Common myeloid progenitor, CD34-positive (primary cell): Measurements from ENCODE around the gene NDRG2.

ENCODE experiments used
- CTCF ChIA-PET: fragments of 350-600 bp; sonication (Branson Sonifier 250); formaldehyde crosslinking; loops from one replicate; lab custom pipeline; 2021; ENCODE audit warnings: antibody characterized with exemption; lab: Charles Lee
- POLR2A ChIA-PET: fragments of 350-600 bp; sonication (Branson Sonifier 250); formaldehyde crosslinking; loops from one replicate; lab custom pipeline; 2021; ENCODE audit warnings: antibody characterized with exemption; lab: Charles Lee
- DNase-seq, 3 donors: peaks; one replicate each; pipeline versions ENCODE4 v3.0.0 to v3.0.0-alpha.2; 2013
- H3K27ac ChIP-seq, 2 experiments: 1 replicate in 1 of 2; 2 replicates in 1 of 2; pipeline ENCODE4 v1.7.0; 2013; ENCODE audit warnings: inconsistent platforms in 2 of 2, low read length in 2 of 2, mild to moderate bottlenecking in 2 of 2, low read depth in 1 of 2, moderate library complexity in 1 of 2; ENCODE audit not compliant: severe bottlenecking in 2 of 2, insufficient read depth in 1 of 2, poor library complexity in 1 of 2
- H3K27me3 ChIP-seq, 5 experiments: replicated peaks in 2 of 5; 1 replicate in 3 of 5; 2 replicates in 2 of 5; pipeline versions ENCODE4 v1.6.1 to v1.7.0; 2013; ENCODE audit warnings: low read length in 4 of 5, mild to moderate bottlenecking in 2 of 5, moderate library complexity in 2 of 5, inconsistent platforms in 1 of 5; ENCODE audit not compliant: insufficient read depth in 5 of 5, control insufficient read depth in 4 of 5
- H3K36me3 ChIP-seq, 4 experiments: 1 replicate in 2 of 4; 2 replicates in 2 of 4; pipeline versions ENCODE4 v1.6.1 to v1.7.0; 2013; ENCODE audit warnings: low read length in 3 of 4, control low read depth in 1 of 4, mild to moderate bottlenecking in 1 of 4; ENCODE audit not compliant: control insufficient read depth in 4 of 4, insufficient read depth in 4 of 4
- H3K4me1 ChIP-seq, 4 experiments: 1 replicate in 3 of 4; 2 replicates in 1 of 4; pipeline versions ENCODE4 v1.6.1 to v1.7.1; 2013; ENCODE audit warnings: low read length in 3 of 4, mild to moderate bottlenecking in 3 of 4, control low read depth in 1 of 4, inconsistent platforms in 1 of 4, moderate library complexity in 1 of 4; ENCODE audit not compliant: control insufficient read depth in 4 of 4, insufficient read depth in 4 of 4; ENCODE audit errors: control extremely low read depth in 1 of 4
- H3K4me3 ChIP-seq, 7 experiments: 1 replicate in 4 of 7; 2 replicates in 3 of 7; pipeline versions ENCODE4 v1.5.1 to v1.7.0; 2013; ENCODE audit warnings: mild to moderate bottlenecking in 7 of 7, low read length in 6 of 7, moderate library complexity in 6 of 7, inconsistent platforms in 2 of 7, low read depth in 2 of 7, control low read depth in 1 of 7; ENCODE audit not compliant: insufficient read depth in 4 of 7, control insufficient read depth in 1 of 7; ENCODE audit errors: extremely low read depth in 1 of 7
- H3K9me3 ChIP-seq, 5 experiments: 1 replicate in 4 of 5; 2 replicates in 1 of 5; pipeline versions ENCODE4 v1.6.1 to v1.7.1; 2013; ENCODE audit warnings: low read length in 4 of 5, mild to moderate bottlenecking in 2 of 5, inconsistent platforms in 1 of 5, low read depth in 1 of 5, moderate library complexity in 1 of 5; ENCODE audit not compliant: control insufficient read depth in 4 of 5, insufficient read depth in 2 of 5; ENCODE audit errors: control extremely low read depth in 1 of 5
- WGBS: methylation state at CpG from one replicate; pipeline ENCODE4 v1.1.5; 2013; ENCODE audit not compliant: insufficient coverage; 5-methylcytosine and 5-hydroxymethylcytosine counted together

The NDRG2 gene

GRCh38 chr14:21026988-21027315, 2.1 kb upstream of the NDRG2 start:
- Histone ChIP-seq H3K36me3 (no peaks in the 10 kb centered on the region), H3K9me3 (no peaks in the 10 kb centered on the region), H3K4me1 (peaks cover 3 to 26% (median 12%) of the 10 kb centered on the region in 4 experiments), H3K4me3 (no peak overlapping the region), H3K27me3 (peaks cover 0 to 21% (median 6%) of the 10 kb centered on the region in 5 experiments), H3K27ac (no peak overlapping the region)
- POLR2A ChIA-PET: interaction anchor here (1.6 kb wide), 1 partner anchor 17 kb away, joined by 3 read pairs; no protein-coding TSS in a partner anchor
- CTCF ChIA-PET: interaction anchor here (1.0 to 5.5 kb wide), 5 partner anchors 10 to 168 kb away, joined by 3 to 63 read pairs (median 3); no protein-coding TSS in a partner anchor
- DNase-seq: no peak
- 73% methylated on average over 3 of the region's 3 CpGs for WGBS

DNA sequence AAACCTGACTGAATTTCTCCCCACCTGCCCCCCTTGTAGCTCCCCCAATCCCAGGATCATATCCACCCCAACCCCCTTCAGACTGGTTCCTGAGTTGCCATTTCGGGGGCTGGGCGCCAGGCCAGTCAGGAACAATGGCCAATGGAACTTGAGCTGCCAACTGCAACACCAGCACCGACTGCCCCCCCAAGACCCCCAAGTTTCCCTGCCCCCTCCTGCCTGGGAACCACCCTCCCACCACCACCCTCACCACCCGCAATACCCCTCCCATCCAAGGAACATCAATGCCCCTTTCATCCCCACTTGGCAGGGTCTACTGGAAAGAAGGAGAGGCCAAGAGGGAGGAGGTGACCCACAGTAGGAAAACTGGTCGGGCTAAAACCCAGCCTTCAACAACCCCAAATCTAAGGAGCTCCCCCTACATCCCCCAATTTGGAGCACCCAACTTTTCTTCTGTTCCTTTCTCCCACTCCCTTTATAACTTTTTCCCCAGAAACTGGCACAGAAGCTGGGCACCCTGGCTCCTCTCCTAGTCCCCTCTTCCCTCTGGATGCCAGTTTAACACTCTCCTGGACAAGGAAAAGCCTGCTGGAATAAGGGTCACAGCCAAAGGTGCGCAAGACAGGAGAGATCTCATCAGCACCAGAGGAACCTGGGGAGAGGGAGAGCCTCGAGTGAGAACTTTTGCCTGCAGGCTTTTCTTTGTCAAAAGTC, 1.6 kb upstream of the NDRG2 start:
- ChIA-PET CTCF (interaction anchor here (1.0 to 5.5 kb wide), 5 partner anchors 10 to 167 kb away, joined by 3 to 63 read pairs (median 3); no protein-coding TSS in a partner anchor), POLR2A (interaction anchor here (1.6 kb wide), 1 partner anchor 18 kb away, joined by 3 read pairs; no protein-coding TSS in a partner anchor)
- no peaks in the 10 kb centered on the region for H3K9me3 ChIP-seq
- H3K4me1 ChIP-seq: peaks cover 3 to 26% (median 12%) of the 10 kb centered on the region in 4 experiments
- 63% methylated on average over 2 of the region's 7 CpGs for WGBS
- peaks cover 0 to 18% (median 6%) of the 10 kb centered on the region in 5 experiments for H3K27me3 ChIP-seq
- no peak for DNase-seq
- H3K36me3 ChIP-seq: peaks cover 0 to 2% (median 0%) of the 10 kb centered on the region in 4 experiments
- H3K4me3 ChIP-seq: peak overlapping the region in 1 of 7 experiments; percentile 89
- no peak overlapping the region for H3K27ac ChIP-seq

GRCh38 chr14:21025371-21026273, 761 bp upstream of the NDRG2 start:
- ChIA-PET CTCF (interaction anchor here (1.0 to 5.5 kb wide), 5 partner anchors 9 to 167 kb away, joined by 3 to 63 read pairs (median 3); no protein-coding TSS in a partner anchor), POLR2A (interaction anchor here (1.6 kb wide), 1 partner anchor 19 kb away, joined by 3 read pairs; no protein-coding TSS in a partner anchor)
- 5% methylated on average over 34 of the region's 58 CpGs for WGBS
- DNase-seq: peak in 2 of 3 donors; percentile 25 to 64
- peak overlapping the region; percentile 42 to 89 (median 62) for H3K4me3 ChIP-seq
- peaks cover 0 to 23% (median 6%) of the 10 kb centered on the region in 5 experiments for H3K27me3 ChIP-seq
- peak overlapping the region in 1 of 2 experiments; percentile 40 for H3K27ac ChIP-seq
- H3K4me1 ChIP-seq: peaks cover 3 to 26% (median 12%) of the 10 kb centered on the region in 4 experiments
- H3K36me3 ChIP-seq: peaks cover 0 to 2% (median 0%) of the 10 kb centered on the region in 4 experiments
- H3K9me3 ChIP-seq: no peaks in the 10 kb centered on the region

- Histone ChIP-seq H3K4me3 (peak overlapping the region; percentile 51 to 89 (median 60)), H3K27me3 (peaks cover 0 to 23% (median 6%) of the 10 kb centered on the region in 5 experiments), H3K9me3 (no peaks in the 10 kb centered on the region), H3K4me1 (peaks cover 3 to 26% (median 15%) of the 10 kb centered on the region in 4 experiments), H3K36me3 (peaks cover 0 to 11% (median 1%) of the 10 kb centered on the region in 4 experiments), H3K27ac (peak overlapping the region in 1 of 2 experiments; percentile 49)
- peak in 1 of 3 donors; percentile 10 for DNase-seq
- POLR2A ChIA-PET: no interaction called here
- CTCF ChIA-PET: interaction anchor here (0.6 to 16.8 kb wide), 7 partner anchors 9 to 81 kb away, joined by 3 to 345 read pairs (median 6); partner anchors contain the start of gene RNASE7
- 27% methylated on average over 9 of the region's 17 CpGs for WGBS
Measured at GRCh38 chr14:21023817-21024584, 860 bp downstream of the NDRG2 start.

- Histone ChIP-seq H3K27me3 (peaks cover 0 to 23% (median 6%) of the 10 kb centered on the region in 5 experiments), H3K27ac (no peak overlapping the region), H3K9me3 (no peaks in the 10 kb centered on the region), H3K36me3 (peaks cover 0 to 15% (median 1%) of the 10 kb centered on the region in 4 experiments), H3K4me3 (no peak overlapping the region), H3K4me1 (peaks cover 3 to 26% (median 15%) of the 10 kb centered on the region in 4 experiments)
- POLR2A ChIA-PET: no interaction called here
- DNase-seq: no peak
- WGBS: no CpG with 5 or more reads among the region's 7 CpGs
- CTCF ChIA-PET: interaction anchor here (0.6 to 16.8 kb wide), 6 partner anchors 8 to 82 kb away, joined by 3 to 345 read pairs (median 5); partner anchors contain the start of gene RNASE7
Measured at GRCh38 chr14:21023174-21023573, 1.7 kb downstream of the NDRG2 start.

DNA sequence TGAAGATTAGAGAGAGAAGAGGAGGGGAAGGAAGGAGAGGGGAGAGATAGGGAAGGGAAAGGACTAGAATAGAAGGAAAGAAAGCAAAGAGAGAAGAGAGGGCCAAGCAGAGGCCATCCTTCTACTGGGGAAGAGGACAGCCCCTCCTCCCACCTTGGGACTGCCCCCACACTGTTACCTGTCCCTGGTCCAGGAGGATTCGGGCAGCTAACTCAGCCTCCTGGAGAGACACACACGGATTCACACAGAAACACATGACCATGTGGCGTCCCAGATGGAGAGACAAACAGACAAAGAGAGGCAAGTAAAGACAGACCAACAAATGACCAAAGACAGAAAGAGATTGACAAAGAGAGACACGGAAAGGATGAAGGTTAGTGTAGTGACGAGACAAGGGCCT, 2.2 kb downstream of the NDRG2 start:
- H3K4me1 ChIP-seq: peaks cover 3 to 26% (median 15%) of the 10 kb centered on the region in 4 experiments
- no peak for DNase-seq
- ChIA-PET POLR2A (no interaction called here), CTCF (interaction anchor here (0.6 to 16.8 kb wide), 6 partner anchors 8 to 82 kb away, joined by 3 to 345 read pairs (median 5); partner anchors contain the start of gene RNASE7)
- no peak overlapping the region for H3K27ac ChIP-seq
- 100% methylated on average over 5 of the region's 5 CpGs for WGBS
- peaks cover 0 to 23% (median 6%) of the 10 kb centered on the region in 5 experiments for H3K27me3 ChIP-seq
- no peak overlapping the region for H3K4me3 ChIP-seq
- no peaks in the 10 kb centered on the region for H3K9me3 ChIP-seq
- H3K36me3 ChIP-seq: peaks cover 0 to 15% (median 1%) of the 10 kb centered on the region in 4 experiments
